Endodermal cell (in vitro differentiated cells): Measurements from ENCODE around the gene RIN3. TPM values are rescaled to one million over a fixed set of nuclear protein-coding genes. Genes with fewer than 3 reads are reported as not detected.

ENCODE experiments used
- DNase-seq: peaks from one replicate; pipeline ENCODE4 v3.0.0-alpha.2; 2017
- H3K27ac ChIP-seq: 2 replicates; pipeline ENCODE4 v1.5.1; 2013; ENCODE audit warnings: mild to moderate bottlenecking, low read depth, low read length, moderate library complexity
- H3K27me3 ChIP-seq: 2 replicates; pipeline ENCODE4 v1.6.1; 2013; ENCODE audit warnings: mild to moderate bottlenecking, low read length, moderate library complexity; ENCODE audit not compliant: insufficient read depth, control insufficient read depth, poor library complexity, severe bottlenecking
- H3K36me3 ChIP-seq: 2 replicates; pipeline ENCODE4 v1.7.0; 2013; ENCODE audit warnings: mild to moderate bottlenecking, low read length, moderate library complexity; ENCODE audit not compliant: control insufficient read depth, insufficient read depth
- H3K4me1 ChIP-seq: one replicate; pipeline ENCODE4 v1.7.0; 2013; ENCODE audit warnings: low read length; ENCODE audit not compliant: control insufficient read depth, insufficient read depth
- H3K4me3 ChIP-seq: 2 replicates; pipeline ENCODE4 v1.5.1; 2013; ENCODE audit warnings: mild to moderate bottlenecking, low read length, moderate library complexity
- H3K9ac ChIP-seq: 2 replicates; pipeline ENCODE4 v1.6.1; 2013; ENCODE audit warnings: mild to moderate bottlenecking, low read length, moderate library complexity; ENCODE audit not compliant: poor library complexity, severe bottlenecking; ENCODE audit errors: extremely low read depth
- H3K9me3 ChIP-seq: 2 replicates; pipeline ENCODE4 v1.6.1; 2013; ENCODE audit warnings: mild to moderate bottlenecking, low read length, moderate library complexity; ENCODE audit not compliant: control insufficient read depth
- H3K27ac Mint-ChIP-seq: 2 replicates; pipeline ENCODE4 v1.8.0; 2020; ENCODE audit warnings: mixed read lengths
- H3K27me3 Mint-ChIP-seq: 2 replicates; pipeline ENCODE4 v1.8.0; 2021; ENCODE audit warnings: mild to moderate bottlenecking, mixed read lengths; ENCODE audit not compliant: insufficient read depth
- H3K36me3 Mint-ChIP-seq: 2 replicates; pipeline ENCODE4 v1.8.0; 2020; ENCODE audit warnings: low read depth, mixed read lengths
- H3K4me1 Mint-ChIP-seq: 2 replicates; pipeline ENCODE4 v1.8.0; 2020; ENCODE audit warnings: mixed read lengths
- H3K4me3 Mint-ChIP-seq: 2 replicates; pipeline ENCODE4 v1.8.0; 2020; ENCODE audit warnings: mild to moderate bottlenecking, moderate library complexity, mixed read lengths
- H3K9me3 Mint-ChIP-seq: 2 replicates; pipeline ENCODE4 v1.8.0; 2020; ENCODE audit warnings: mild to moderate bottlenecking, mixed read lengths
- WGBS, 2 experiments: methylation state at CpG; one replicate each; pipeline versions ENCODE4 v1.1.5 to v1.1.7; 2013; ENCODE audit warnings: missing lambda C conversion rate in 2 of 2, mixed read lengths in 1 of 2; ENCODE audit not compliant: insufficient coverage in 1 of 2, insufficient read length in 1 of 2; 5-methylcytosine and 5-hydroxymethylcytosine counted together
- total RNA-seq, 2 donors: library from RNA; stranded (reverse); fragmentation: NEBNext Ultra II Directional in 1 of 2; extraction: Animal tissue kit (Norgen Biotek cat#: 25700) in 1 of 2; gene quantifications; 2 replicates in 1 of 2; 3 replicates in 1 of 2; pipeline ENCODE4 v1.2.1, GENCODE V29; 2021
- TF ChIP-seq, protein P1 (sequence below): fragments of 200-600 bp; sonication (generic); conservative IDR thresholded peaks from 2 replicates; pipeline ENCODE4 v1.5.0; 2021; ENCODE audit warnings: antibody characterized with exemption, mild to moderate bottlenecking

Gene RIN3
- total RNA-seq, 2 donors from 2014 or later: 5.2 to 6.0 TPM

DNA sequence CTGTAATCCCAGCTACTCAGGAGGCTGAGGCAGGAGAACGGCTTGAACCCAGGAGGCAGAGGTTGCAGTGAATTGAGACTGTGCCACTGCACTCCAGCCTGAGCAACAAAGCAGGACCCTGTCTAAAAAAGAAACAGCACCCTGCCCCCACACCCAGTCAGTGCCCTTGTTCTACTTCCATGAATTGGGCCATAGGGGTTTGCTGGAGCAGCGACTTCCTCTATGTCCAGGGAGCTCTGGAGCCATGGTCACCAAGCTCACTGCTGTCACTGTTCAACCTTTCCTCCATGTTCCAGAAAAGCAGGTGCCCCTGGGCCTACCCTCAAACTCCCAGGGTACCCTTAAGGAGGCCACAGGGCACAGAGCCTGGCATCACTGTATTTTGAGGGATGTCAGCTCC is 116.8 kb downstream of the RIN3 start:
- peaks cover 17% of the 10 kb centered on the region for H3K9me3 ChIP-seq
- H3K36me3 ChIP-seq: no peaks in the 10 kb centered on the region
- DNase-seq: no peak
- Mint-ChIP-seq H3K27ac (no peak overlapping the region), H3K4me3 (no peak overlapping the region), H3K36me3 (no peaks in the 10 kb centered on the region), H3K4me1 (no peaks in the 10 kb centered on the region), H3K9me3 (peaks cover 17% of the 10 kb centered on the region), H3K27me3 (peaks cover 8% of the 10 kb centered on the region)
- H3K4me3 ChIP-seq: no peak overlapping the region
- H3K9ac ChIP-seq: no peak overlapping the region
- H3K27ac ChIP-seq: no peak overlapping the region
- H3K4me1 ChIP-seq: no peaks in the 10 kb centered on the region
- TF ChIP-seq, protein P1, sequence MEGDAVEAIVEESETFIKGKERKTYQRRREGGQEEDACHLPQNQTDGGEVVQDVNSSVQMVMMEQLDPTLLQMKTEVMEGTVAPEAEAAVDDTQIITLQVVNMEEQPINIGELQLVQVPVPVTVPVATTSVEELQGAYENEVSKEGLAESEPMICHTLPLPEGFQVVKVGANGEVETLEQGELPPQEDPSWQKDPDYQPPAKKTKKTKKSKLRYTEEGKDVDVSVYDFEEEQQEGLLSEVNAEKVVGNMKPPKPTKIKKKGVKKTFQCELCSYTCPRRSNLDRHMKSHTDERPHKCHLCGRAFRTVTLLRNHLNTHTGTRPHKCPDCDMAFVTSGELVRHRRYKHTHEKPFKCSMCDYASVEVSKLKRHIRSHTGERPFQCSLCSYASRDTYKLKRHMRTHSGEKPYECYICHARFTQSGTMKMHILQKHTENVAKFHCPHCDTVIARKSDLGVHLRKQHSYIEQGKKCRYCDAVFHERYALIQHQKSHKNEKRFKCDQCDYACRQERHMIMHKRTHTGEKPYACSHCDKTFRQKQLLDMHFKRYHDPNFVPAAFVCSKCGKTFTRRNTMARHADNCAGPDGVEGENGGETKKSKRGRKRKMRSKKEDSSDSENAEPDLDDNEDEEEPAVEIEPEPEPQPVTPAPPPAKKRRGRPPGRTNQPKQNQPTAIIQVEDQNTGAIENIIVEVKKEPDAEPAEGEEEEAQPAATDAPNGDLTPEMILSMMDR: no peak
- 88 to 92% methylated on average over 2 of the region's 2 CpGs for WGBS, 2 experiments
- peaks cover 9% of the 10 kb centered on the region for H3K27me3 ChIP-seq

DNA sequence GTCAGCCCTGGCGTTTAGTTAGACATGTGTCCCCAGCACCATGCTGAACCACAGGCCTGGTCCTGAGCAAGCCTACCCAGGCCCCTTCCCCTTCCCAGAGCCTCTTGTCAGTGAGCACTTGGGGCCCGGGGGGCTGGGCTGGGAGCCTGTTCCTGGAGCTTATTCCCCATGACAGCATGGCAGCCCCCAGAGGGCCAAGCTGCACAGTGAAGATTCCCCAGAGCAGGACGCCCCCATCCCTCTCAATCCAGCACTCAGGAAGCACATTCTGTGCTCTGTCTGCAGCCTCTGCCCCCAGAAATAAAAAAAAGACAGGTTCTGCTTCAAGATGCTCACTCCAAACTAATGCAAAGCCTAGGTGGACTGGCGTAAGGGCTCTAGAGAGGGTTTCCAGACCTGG is 117.5 kb downstream of the RIN3 start:
- no peak overlapping the region for H3K27ac ChIP-seq
- Mint-ChIP-seq H3K27me3 (peaks cover 16% of the 10 kb centered on the region), H3K27ac (no peak overlapping the region), H3K9me3 (peaks cover 17% of the 10 kb centered on the region), H3K36me3 (no peaks in the 10 kb centered on the region), H3K4me1 (no peaks in the 10 kb centered on the region), H3K4me3 (no peak overlapping the region)
- H3K9me3 ChIP-seq: peaks cover 17% of the 10 kb centered on the region
- H3K9ac ChIP-seq: no peak overlapping the region
- no peaks in the 10 kb centered on the region for H3K4me1 ChIP-seq
- DNase-seq: no peak
- H3K27me3 ChIP-seq: peaks cover 15% of the 10 kb centered on the region
- H3K4me3 ChIP-seq: no peak overlapping the region
- no peaks in the 10 kb centered on the region for H3K36me3 ChIP-seq
- TF ChIP-seq, protein P1: no peak
- 89 to 100% methylated on average over 2 to 4 of the region's 4 CpGs for WGBS, 2 experiments

DNA sequence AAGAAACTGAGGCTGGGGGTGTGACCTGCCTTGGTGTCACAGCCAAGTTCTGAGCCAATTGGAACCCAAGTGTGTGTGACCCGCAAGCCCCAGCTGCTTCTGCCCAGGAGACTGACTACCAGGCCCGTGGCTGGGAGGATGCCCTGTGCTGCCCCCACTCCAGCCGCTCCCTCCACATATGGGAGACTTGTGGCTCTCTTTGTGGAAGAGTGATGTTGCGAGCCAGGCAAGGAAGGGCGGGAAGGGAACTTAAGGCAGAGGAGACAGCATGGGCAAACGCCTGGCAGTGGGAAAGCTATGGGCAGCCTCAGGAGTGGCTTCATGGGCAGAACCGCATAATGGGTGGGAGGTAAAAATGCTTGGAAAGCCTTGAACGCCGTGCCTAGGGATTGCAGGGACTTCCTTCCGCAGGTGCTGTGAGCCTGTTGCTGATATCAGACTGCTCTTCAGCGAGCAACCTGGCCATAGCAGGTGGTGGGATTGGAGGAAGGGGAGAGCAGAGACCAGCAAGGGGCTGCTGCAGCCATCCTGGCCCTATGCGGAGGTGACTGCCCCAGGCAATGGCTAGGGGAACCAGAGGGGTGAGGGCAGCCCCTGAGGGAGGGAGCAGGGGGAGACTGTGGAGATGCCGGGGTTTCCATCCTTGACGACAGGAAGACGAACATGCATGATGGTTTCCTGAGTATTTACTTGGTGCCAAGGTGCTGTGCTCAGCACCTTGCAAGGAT is 119.1 kb downstream of the RIN3 start:
- Histone ChIP-seq H3K4me1 (no peaks in the 10 kb centered on the region), H3K36me3 (no peaks in the 10 kb centered on the region), H3K9me3 (peaks cover 5% of the 10 kb centered on the region), H3K9ac (no peak overlapping the region), H3K4me3 (no peak overlapping the region), H3K27me3 (peaks cover 18% of the 10 kb centered on the region), H3K27ac (no peak overlapping the region)
- Mint-ChIP-seq H3K36me3 (no peaks in the 10 kb centered on the region), H3K27me3 (peaks cover 16% of the 10 kb centered on the region), H3K9me3 (peaks cover 5% of the 10 kb centered on the region), H3K27ac (no peak overlapping the region), H3K4me1 (no peaks in the 10 kb centered on the region), H3K4me3 (no peak overlapping the region)
- TF ChIP-seq, protein P1: no peak
- WGBS, 2 experiments: 91 to 94% methylated on average over 14 to 15 of the region's 15 CpGs
- DNase-seq: no peak
